CD1c-positive myeloid dendritic cell (primary cell): ENCODE results near the gene KLK15.

Experiments used
- DNase-seq: peaks from one replicate; pipeline ENCODE4 v3.0.0-alpha.2; 2016; ENCODE audit errors: extremely low spot score

KLK15 gene, protein sequence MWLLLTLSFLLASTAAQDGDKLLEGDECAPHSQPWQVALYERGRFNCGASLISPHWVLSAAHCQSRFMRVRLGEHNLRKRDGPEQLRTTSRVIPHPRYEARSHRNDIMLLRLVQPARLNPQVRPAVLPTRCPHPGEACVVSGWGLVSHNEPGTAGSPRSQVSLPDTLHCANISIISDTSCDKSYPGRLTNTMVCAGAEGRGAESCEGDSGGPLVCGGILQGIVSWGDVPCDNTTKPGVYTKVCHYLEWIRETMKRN

GRCh38 chr19:50833117-50833801 lies at the start of gene KLK15:
Gene KLK15, minus strand, starts transcription at chr19:50833574. Its CDS starts 2,082 bp downstream, at chr19:50831492.
- no peak for DNase-seq

GRCh38 chr19:50882188-50882587 lies 48.8 kb upstream of the KLK15 start:
- DNase-seq = no peak

DNA sequence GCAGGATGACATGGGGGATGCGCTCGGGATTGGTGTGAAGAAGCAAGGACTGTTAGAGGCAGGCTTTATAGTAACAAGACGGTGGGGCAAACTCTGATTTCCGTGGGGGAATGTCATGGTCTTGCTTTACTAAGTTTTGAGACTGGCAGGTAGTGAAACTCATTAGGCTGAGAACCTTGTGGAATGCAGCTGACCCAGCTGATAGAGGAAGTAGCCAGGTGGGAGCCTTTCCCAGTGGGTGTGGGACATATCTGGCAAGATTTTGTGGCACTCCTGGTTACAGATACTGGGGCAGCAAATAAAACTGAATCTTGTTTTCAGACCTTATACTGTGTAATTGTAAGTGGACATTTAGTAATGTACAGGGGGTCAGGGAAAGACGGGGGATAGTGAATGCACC lies 46.9 kb upstream of the KLK15 start:
- no peak for DNase-seq

DNA sequence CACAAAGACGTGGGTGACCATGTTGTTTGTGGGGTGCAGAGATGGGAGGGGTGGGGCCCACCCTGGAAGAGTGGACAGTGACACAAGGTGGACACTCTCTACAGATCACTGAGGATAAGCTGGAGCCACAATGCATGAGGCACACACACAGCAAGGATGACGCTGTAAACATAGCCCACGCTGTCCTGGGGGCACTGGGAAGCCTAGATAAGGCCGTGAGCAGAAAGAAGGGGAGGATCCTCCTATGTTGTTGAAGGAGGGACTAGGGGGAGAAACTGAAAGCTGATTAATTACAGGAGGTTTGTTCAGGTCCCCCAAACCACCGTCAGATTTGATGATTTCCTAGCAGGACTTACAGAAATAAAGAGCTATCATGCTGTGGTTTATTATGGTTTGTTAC lies 45.5 kb upstream of the KLK15 start:
- no peak for DNase-seq

- DNase-seq = no peak
Observed at GRCh38 chr19:50877338-50877737, 44.0 kb upstream of the KLK15 start.

DNA sequence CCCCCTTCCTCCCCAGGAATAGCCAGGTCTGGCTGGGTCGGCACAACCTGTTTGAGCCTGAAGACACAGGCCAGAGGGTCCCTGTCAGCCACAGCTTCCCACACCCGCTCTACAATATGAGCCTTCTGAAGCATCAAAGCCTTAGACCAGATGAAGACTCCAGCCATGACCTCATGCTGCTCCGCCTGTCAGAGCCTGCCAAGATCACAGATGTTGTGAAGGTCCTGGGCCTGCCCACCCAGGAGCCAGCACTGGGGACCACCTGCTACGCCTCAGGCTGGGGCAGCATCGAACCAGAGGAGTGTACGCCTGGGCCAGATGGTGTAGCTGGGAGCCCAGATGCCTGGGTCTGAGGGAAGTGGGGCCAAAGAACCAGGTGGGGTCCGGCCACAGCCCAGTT lies 43.1 kb upstream of the KLK15 start:
- no peak for DNase-seq

GRCh38 chr19:50875795-50876422 lies 42.5 kb upstream of the KLK15 start:
- no peak for DNase-seq

DNA sequence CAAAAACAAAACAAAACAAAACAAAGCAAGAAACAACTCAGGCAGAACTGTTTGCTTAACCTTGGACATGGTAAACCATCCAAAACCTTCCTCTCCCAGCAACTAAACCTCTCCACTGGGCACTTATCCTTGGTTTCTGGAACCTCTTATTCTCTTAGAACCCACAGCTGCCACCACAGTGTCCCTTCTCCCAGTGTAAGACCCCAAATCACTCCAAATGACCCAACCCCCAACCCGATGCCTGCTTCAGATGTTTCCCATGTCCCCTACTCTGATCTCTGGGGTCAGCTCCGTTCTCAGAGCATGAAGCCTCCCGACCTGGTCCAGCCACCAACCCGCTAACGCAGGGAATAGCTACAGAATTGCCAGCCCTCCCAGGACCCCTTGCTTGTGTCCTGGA lies 40.8 kb upstream of the KLK15 start:
- DNase-seq = no peak

DNA sequence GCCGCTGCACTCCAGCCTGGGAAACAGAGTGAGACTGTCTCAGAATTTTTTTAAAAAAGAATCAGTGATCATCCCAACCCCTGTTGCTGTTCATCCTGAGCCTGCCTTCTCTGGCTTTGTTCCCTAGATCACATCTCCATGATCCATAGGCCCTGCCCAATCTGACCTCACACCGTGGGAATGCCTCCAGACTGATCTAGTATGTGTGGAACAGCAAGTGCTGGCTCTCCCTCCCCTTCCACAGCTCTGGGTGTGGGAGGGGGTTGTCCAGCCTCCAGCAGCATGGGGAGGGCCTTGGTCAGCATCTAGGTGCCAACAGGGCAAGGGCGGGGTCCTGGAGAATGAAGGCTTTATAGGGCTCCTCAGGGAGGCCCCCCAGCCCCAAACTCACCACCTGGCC lies 39.7 kb upstream of the KLK15 start, which contains the start of gene KLK2:
Gene KLK2 (plus strand): TSS at position 384 of the 400 bp plus-strand sequence. CDS start 35 bp downstream, outside the sequence.
- DNase-seq = no peak

GRCh38 chr19:50870417-50871089 lies 37.2 kb upstream of the KLK15 start:
- no peak for DNase-seq

- DNase-seq = no peak
Observed at GRCh38 chr19:50869479-50869878, 36.1 kb upstream of the KLK15 start.

DNA sequence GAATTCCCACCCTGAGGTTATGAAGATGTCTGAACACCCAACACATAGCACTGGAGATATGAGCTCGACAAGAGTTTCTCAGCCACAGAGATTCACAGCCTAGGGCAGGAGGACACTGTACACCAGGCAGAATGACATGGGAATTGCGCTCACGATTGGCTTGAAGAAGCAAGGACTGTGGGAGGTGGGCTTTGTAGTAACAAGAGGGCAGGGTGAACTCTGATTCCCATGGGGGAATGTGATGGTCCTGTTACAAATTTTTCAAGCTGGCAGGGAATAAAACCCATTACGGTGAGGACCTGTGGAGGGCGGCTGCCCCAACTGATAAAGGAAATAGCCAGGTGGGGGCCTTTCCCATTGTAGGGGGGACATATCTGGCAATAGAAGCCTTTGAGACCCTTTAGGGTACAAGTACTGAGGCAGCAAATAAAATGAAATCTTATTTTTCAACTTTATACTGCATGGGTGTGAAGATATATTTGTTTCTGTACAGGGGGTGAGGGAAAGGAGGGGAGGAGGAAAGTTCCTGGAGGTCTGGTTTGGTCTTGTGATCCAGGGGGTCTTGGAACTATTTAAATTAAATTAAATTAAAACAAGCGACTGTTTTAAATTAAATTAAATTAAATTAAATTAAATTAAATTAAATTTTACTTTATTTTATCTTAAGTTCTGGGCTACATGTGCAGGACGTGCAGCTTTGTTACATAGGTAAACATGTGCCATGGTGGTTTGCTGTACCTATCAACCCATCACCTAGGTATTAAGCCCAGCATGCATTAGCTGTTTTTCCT lies 28.3 kb upstream of the KLK15 start:
- DNase-seq = no peak

DNA sequence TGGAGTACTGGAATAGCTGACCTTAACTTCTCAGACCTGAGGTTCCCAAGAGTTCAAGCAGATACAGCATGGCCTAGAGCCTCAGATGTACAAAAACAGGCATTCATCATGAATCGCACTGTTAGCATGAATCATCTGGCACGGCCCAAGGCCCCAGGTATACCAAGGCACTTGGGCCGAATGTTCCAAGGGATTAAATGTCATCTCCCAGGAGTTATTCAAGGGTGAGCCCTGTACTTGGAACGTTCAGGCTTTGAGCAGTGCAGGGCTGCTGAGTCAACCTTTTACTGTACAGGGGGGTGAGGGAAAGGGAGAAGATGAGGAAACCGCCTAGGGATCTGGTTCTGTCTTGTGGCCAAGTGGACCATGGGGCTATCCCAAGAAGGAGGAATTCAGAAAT lies 27.6 kb upstream of the KLK15 start:
- DNase-seq = no peak

- no peak for DNase-seq
Observed at GRCh38 chr19:50859849-50860248, 26.5 kb upstream of the KLK15 start.

DNA sequence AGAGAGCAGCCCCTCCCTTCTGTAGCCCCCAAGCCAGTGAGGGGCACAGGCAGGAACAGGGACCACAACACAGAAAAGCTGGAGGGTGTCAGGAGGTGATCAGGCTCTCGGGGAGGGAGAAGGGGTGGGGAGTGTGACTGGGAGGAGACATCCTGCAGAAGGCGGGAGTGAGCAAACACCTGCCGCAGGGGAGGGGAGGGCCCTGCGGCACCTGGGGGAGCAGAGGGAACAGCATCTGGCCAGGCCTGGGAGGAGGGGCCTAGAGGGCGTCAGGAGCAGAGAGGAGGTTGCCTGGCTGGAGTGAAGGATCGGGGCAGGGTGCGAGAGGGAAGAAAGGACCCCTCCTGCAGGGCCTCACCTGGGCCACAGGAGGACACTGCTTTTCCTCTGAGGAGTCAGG lies 25.5 kb upstream of the KLK15 start:
- no peak for DNase-seq

DNA sequence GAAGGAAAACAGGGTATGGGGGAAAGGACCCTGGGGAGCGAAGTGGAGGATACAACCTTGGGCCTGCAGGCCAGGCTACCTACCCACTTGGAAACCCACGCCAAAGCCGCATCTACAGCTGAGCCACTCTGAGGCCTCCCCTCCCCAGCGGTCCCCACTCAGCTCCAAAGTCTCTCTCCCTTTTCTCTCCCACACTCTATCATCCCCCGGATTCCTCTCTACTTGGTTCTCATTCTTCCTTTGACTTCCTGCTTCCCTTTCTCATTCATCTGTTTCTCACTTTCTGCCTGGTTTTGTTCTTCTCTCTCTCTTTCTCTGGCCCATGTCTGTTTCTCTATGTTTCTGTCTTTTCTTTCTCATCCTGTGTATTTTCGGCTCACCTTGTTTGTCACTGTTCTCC lies 24.0 kb upstream of the KLK15 start:
- DNase-seq = no peak

- no peak for DNase-seq
Observed at GRCh38 chr19:50854636-50855410, 21.4 kb upstream of the KLK15 start, which contains the start of gene KLK3. Gene KLK3, plus strand, starts transcription at chr19:50854915. Its CDS starts 41 bp downstream, at chr19:50854956.

DNA sequence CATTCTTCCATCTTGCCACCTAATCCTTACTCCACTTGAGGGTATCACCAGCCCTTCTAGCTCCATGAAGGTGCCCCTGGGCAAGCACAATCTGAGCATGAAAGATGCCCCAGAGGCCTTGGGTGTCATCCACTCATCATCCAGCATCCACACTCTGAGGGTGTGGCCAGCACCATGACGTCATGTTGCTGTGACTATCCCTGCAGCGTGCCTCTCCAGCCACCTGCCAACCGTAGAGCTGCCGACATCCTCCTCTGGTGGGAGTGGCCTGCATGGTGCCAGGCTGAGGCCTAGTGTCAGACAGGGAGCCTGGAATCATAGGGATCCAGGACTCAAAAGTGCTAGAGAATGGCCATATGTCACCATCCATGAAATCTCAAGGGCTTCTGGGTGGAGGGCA lies 18.2 kb upstream of the KLK15 start:
- DNase-seq = no peak

- DNase-seq = no peak
Observed at GRCh38 chr19:50850738-50851137, 17.4 kb upstream of the KLK15 start.

- no peak for DNase-seq
Observed at GRCh38 chr19:50844296-50844935, 11.0 kb upstream of the KLK15 start.
